Right renal pelvis (tissue), 4 donors: Measurements from ENCODE around the gene TP73. TPM values are rescaled to one million over a fixed set of nuclear protein-coding genes. Genes with fewer than 3 reads are reported as not detected.

Experiments used
- polyA plus RNA-seq, 4 donors: library from polyadenylated mRNA; unstranded; fragments of 120-200 nt; gene quantifications; one replicate each; pipeline ENCODE4 v1.2.1, GENCODE V29; 2013; ENCODE audit not compliant: insufficient read length in 4 of 4

TP73 gene
- polyA plus RNA-seq, 4 donors = 0.55 to 0.70 (median 0.62) TPM

Other genes with a start within 250 kb of the TP73 start
- gene ARHGEF16, start 197.9 kb upstream of the TP73 start, polyA plus RNA-seq = 10 to 100 TPM; 16.1 to 25.7 (median 17.6) TPM
- 10 to 100 TPM in 2 of 4 donors, 1 to 10 TPM in 2; 9.0 to 15.6 (median 10.5) TPM for gene MEGF6, start 41.0 kb upstream of the TP73 start, polyA plus RNA-seq
- gene TPRG1L, start 27.5 kb upstream of the TP73 start, polyA plus RNA-seq = 10 to 100 TPM; 42.5 to 50.0 (median 46.1) TPM
- gene WRAP73, start 2.4 kb upstream of the TP73 start, polyA plus RNA-seq = 10 to 100 TPM; 17.4 to 21.1 (median 19.7) TPM
- gene CCDC27, start 99.9 kb downstream of the TP73 start, polyA plus RNA-seq = under 1 TPM; 0.20 to 0.22 (median 0.21) TPM
- 10 to 100 TPM; 11.4 to 18.4 (median 14.5) TPM for gene SMIM1, start 120.2 kb downstream of the TP73 start, polyA plus RNA-seq
- 10 to 100 TPM; 66.6 to 75.8 (median 69.8) TPM for gene LRRC47, start 144.0 kb downstream of the TP73 start, polyA plus RNA-seq
- 10 to 100 TPM; 30.0 to 36.2 (median 33.9) TPM for gene CEP104, start 204.7 kb downstream of the TP73 start, polyA plus RNA-seq
- gene DFFB, start 205.0 kb downstream of the TP73 start, polyA plus RNA-seq = 1 to 10 TPM; 5.7 to 8.6 (median 6.9) TPM
- gene C1orf174, start 247.8 kb downstream of the TP73 start, polyA plus RNA-seq = 10 to 100 TPM; 25.1 to 31.2 (median 29.3) TPM